Activated naive CD4-positive, alpha-beta T cell treated with anti-CD3 and anti-CD28 coated beads, Interleukin-2, amount 50 U/mL, for 24 hours (primary cell): ENCODE data around the gene SLC66A1.

ENCODE experiments used
- H3K27ac Mint-ChIP-seq: one replicate; pipeline ENCODE4 v1.8.0; 2021; ENCODE audit warnings: mild to moderate bottlenecking, mixed read lengths
- H3K27me3 Mint-ChIP-seq: one replicate; pipeline ENCODE4 v1.8.0; 2021; ENCODE audit warnings: mixed read lengths
- H3K36me3 Mint-ChIP-seq: one replicate; pipeline ENCODE4 v1.8.0; 2021; ENCODE audit warnings: mixed read lengths
- H3K4me1 Mint-ChIP-seq: one replicate; pipeline ENCODE4 v1.8.0; 2021; ENCODE audit warnings: mixed read lengths
- H3K4me3 Mint-ChIP-seq: one replicate; pipeline ENCODE4 v1.8.0; 2021; ENCODE audit warnings: mild to moderate bottlenecking, mixed read lengths
- H3K9me3 Mint-ChIP-seq: one replicate; pipeline ENCODE4 v1.8.0; 2021; ENCODE audit warnings: mixed read lengths

Gene SLC66A1

GRCh38 chr1:19357299-19357986 lies 45.3 kb downstream of the SLC66A1 start:
- peaks cover 6% of the 10 kb centered on the region for H3K36me3 Mint-ChIP-seq
- H3K27me3 Mint-ChIP-seq, result no peaks in the 10 kb centered on the region
- no peak overlapping the region for H3K4me3 Mint-ChIP-seq
- H3K27ac Mint-ChIP-seq, result no peak overlapping the region
- H3K4me1 Mint-ChIP-seq, result peaks cover 32% of the 10 kb centered on the region
- H3K9me3 Mint-ChIP-seq, result no peaks in the 10 kb centered on the region

- Mint-ChIP-seq H3K9me3 (no peaks in the 10 kb centered on the region), H3K27me3 (no peaks in the 10 kb centered on the region), H3K4me3 (no peak overlapping the region)
Observed at GRCh38 chr1:19358710-19359109, 46.6 kb downstream of the SLC66A1 start.

GRCh38 chr1:19359357-19359756 lies 47.2 kb downstream of the SLC66A1 start:
- H3K9me3 Mint-ChIP-seq, result no peaks in the 10 kb centered on the region
- no peak overlapping the region for H3K27ac Mint-ChIP-seq
- no peak overlapping the region for H3K4me3 Mint-ChIP-seq
- H3K27me3 Mint-ChIP-seq, result no peaks in the 10 kb centered on the region
- peaks cover 46% of the 10 kb centered on the region for H3K4me1 Mint-ChIP-seq
- H3K36me3 Mint-ChIP-seq, result peaks cover 7% of the 10 kb centered on the region

More at GRCh38 chr1:19358710-19359109, 46.6 kb downstream of the SLC66A1 start:
- Mint-ChIP-seq H3K4me1 (peaks cover 41% of the 10 kb centered on the region), H3K27ac (no peak overlapping the region), H3K36me3 (peaks cover 7% of the 10 kb centered on the region)

- Mint-ChIP-seq H3K27me3 (no peaks in the 10 kb centered on the region), H3K9me3 (no peaks in the 10 kb centered on the region), H3K36me3 (peaks cover 7% of the 10 kb centered on the region), H3K4me1 (peaks cover 50% of the 10 kb centered on the region), H3K4me3 (no peak overlapping the region), H3K27ac (peak overlapping the region; percentile 86)
Observed at GRCh38 chr1:19360016-19360415, 47.9 kb downstream of the SLC66A1 start.

GRCh38 chr1:19360432-19360831 lies 48.3 kb downstream of the SLC66A1 start:
- Mint-ChIP-seq H3K27ac (peak overlapping the region; percentile 86), H3K27me3 (no peaks in the 10 kb centered on the region), H3K9me3 (no peaks in the 10 kb centered on the region), H3K36me3 (peaks cover 6% of the 10 kb centered on the region), H3K4me3 (no peak overlapping the region), H3K4me1 (peaks cover 52% of the 10 kb centered on the region)

- H3K4me3 Mint-ChIP-seq, result peak overlapping the region; percentile 49
Observed at GRCh38 chr1:19360843-19361610, 48.9 kb downstream of the SLC66A1 start.

GRCh38 chr1:19361611-19362147 lies 49.6 kb downstream of the SLC66A1 start:
- Mint-ChIP-seq H3K36me3 (peaks cover 2% of the 10 kb centered on the region), H3K4me1 (peaks cover 52% of the 10 kb centered on the region), H3K4me3 (no peak overlapping the region), H3K9me3 (no peaks in the 10 kb centered on the region), H3K27me3 (no peaks in the 10 kb centered on the region), H3K27ac (no peak overlapping the region)

More at GRCh38 chr1:19360843-19361610, 48.9 kb downstream of the SLC66A1 start:
- Mint-ChIP-seq H3K36me3 (peaks cover 2% of the 10 kb centered on the region), H3K27me3 (no peaks in the 10 kb centered on the region), H3K4me1 (peaks cover 52% of the 10 kb centered on the region), H3K27ac (peak overlapping the region; percentile 90), H3K9me3 (no peaks in the 10 kb centered on the region)

- H3K27me3 Mint-ChIP-seq, result no peaks in the 10 kb centered on the region
- no peaks in the 10 kb centered on the region for H3K9me3 Mint-ChIP-seq
- H3K36me3 Mint-ChIP-seq, result peaks cover 2% of the 10 kb centered on the region
- peaks cover 56% of the 10 kb centered on the region for H3K4me1 Mint-ChIP-seq
- H3K27ac Mint-ChIP-seq, result peak overlapping the region; percentile 23
- no peak overlapping the region for H3K4me3 Mint-ChIP-seq
Observed at GRCh38 chr1:19363536-19364152, 51.5 kb downstream of the SLC66A1 start.

- Mint-ChIP-seq H3K27ac (peak overlapping the region; percentile 85), H3K36me3 (peaks cover 3% of the 10 kb centered on the region), H3K4me3 (no peak overlapping the region), H3K9me3 (no peaks in the 10 kb centered on the region), H3K27me3 (no peaks in the 10 kb centered on the region), H3K4me1 (peaks cover 60% of the 10 kb centered on the region)
Observed at GRCh38 chr1:19365721-19366120, 53.6 kb downstream of the SLC66A1 start.

- H3K36me3 Mint-ChIP-seq, result peaks cover 4% of the 10 kb centered on the region
- peaks cover 51% of the 10 kb centered on the region for H3K4me1 Mint-ChIP-seq
- peak overlapping the region; percentile 21 for H3K27ac Mint-ChIP-seq
- no peaks in the 10 kb centered on the region for H3K9me3 Mint-ChIP-seq
- H3K27me3 Mint-ChIP-seq, result no peaks in the 10 kb centered on the region
- no peak overlapping the region for H3K4me3 Mint-ChIP-seq
Observed at GRCh38 chr1:19366599-19367536, 54.7 kb downstream of the SLC66A1 start.

GRCh38 chr1:19367584-19368041 lies 55.5 kb downstream of the SLC66A1 start:
- H3K4me1 Mint-ChIP-seq, result peaks cover 48% of the 10 kb centered on the region
- H3K27ac Mint-ChIP-seq, result no peak overlapping the region
- H3K27me3 Mint-ChIP-seq, result no peaks in the 10 kb centered on the region
- peaks cover 4% of the 10 kb centered on the region for H3K36me3 Mint-ChIP-seq
- no peaks in the 10 kb centered on the region for H3K9me3 Mint-ChIP-seq
- H3K4me3 Mint-ChIP-seq, result no peak overlapping the region

GRCh38 chr1:19368050-19368449 lies 55.9 kb downstream of the SLC66A1 start:
- H3K4me1 Mint-ChIP-seq, result peaks cover 46% of the 10 kb centered on the region

GRCh38 chr1:19368964-19369363 lies 56.8 kb downstream of the SLC66A1 start:
- Mint-ChIP-seq H3K27me3 (no peaks in the 10 kb centered on the region), H3K36me3 (peaks cover 2% of the 10 kb centered on the region), H3K27ac (no peak overlapping the region), H3K9me3 (no peaks in the 10 kb centered on the region), H3K4me3 (no peak overlapping the region), H3K4me1 (peaks cover 38% of the 10 kb centered on the region)

More at GRCh38 chr1:19368050-19368449, 55.9 kb downstream of the SLC66A1 start:
- Mint-ChIP-seq H3K27ac (no peak overlapping the region), H3K27me3 (no peaks in the 10 kb centered on the region), H3K9me3 (no peaks in the 10 kb centered on the region), H3K4me3 (no peak overlapping the region), H3K36me3 (peaks cover 4% of the 10 kb centered on the region)

GRCh38 chr1:19369396-19370090 lies 57.4 kb downstream of the SLC66A1 start:
- Mint-ChIP-seq H3K27me3 (no peaks in the 10 kb centered on the region), H3K36me3 (peaks cover 2% of the 10 kb centered on the region), H3K27ac (no peak overlapping the region), H3K4me3 (no peak overlapping the region), H3K4me1 (peaks cover 34% of the 10 kb centered on the region), H3K9me3 (no peaks in the 10 kb centered on the region)
